ENCODE measurements around the gene KLHL24. TPM values are rescaled to one million over a fixed set of nuclear protein-coding genes. Genes with fewer than 3 reads are reported as not detected.

The KLHL24 gene
- total and polyA plus RNA-seq, 7 donors = 3.3 to 162 (median 77.8) TPM

DNA sequence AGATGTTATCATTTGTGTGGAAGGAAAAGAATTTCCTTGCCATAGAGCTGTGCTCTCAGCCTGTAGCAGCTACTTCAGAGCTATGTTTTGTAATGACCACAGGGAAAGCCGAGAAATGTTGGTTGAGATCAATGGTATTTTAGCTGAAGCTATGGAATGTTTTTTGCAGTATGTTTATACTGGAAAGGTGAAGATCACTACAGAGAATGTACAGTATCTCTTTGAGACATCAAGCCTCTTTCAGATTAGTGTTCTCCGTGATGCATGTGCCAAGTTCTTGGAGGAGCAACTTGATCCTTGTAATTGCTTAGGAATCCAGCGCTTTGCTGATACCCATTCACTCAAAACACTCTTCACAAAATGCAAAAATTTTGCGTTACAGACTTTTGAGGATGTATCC, 15.1 kb downstream of the KLHL24 start:
- Histone ChIP-seq H3K4me3 (no peak overlapping the region), H3K27ac (no peak overlapping the region), H3K36me3 (ENCODE audit: insufficient read depth in 1 of 2, low read depth in 1 of 2) (peaks cover 3 to 82% of the 10 kb centered on the region in 2 donors), H3K27me3 (ENCODE audit: insufficient read depth in 3 of 3, low read length in 2 of 3) (no peaks in the 10 kb centered on the region), H3K4me1 (peaks cover 57% of the 10 kb centered on the region), H3K9me3 (peaks cover 19% of the 10 kb centered on the region)
- intact Hi-C loops (cut with DNase I) = no loop called here
- DNase-seq (no peak), ATAC-seq (peak in 2 of 4 donors; percentile 41 to 59)
- 58 to 73% (median 59%) methylated on average over 4 of the region's 4 CpGs for WGBS, 3 donors
- TF ChIP-seq, protein P1, sequence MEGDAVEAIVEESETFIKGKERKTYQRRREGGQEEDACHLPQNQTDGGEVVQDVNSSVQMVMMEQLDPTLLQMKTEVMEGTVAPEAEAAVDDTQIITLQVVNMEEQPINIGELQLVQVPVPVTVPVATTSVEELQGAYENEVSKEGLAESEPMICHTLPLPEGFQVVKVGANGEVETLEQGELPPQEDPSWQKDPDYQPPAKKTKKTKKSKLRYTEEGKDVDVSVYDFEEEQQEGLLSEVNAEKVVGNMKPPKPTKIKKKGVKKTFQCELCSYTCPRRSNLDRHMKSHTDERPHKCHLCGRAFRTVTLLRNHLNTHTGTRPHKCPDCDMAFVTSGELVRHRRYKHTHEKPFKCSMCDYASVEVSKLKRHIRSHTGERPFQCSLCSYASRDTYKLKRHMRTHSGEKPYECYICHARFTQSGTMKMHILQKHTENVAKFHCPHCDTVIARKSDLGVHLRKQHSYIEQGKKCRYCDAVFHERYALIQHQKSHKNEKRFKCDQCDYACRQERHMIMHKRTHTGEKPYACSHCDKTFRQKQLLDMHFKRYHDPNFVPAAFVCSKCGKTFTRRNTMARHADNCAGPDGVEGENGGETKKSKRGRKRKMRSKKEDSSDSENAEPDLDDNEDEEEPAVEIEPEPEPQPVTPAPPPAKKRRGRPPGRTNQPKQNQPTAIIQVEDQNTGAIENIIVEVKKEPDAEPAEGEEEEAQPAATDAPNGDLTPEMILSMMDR (IDR thresholded peaks at IDR 0.05) = no peak

DNA sequence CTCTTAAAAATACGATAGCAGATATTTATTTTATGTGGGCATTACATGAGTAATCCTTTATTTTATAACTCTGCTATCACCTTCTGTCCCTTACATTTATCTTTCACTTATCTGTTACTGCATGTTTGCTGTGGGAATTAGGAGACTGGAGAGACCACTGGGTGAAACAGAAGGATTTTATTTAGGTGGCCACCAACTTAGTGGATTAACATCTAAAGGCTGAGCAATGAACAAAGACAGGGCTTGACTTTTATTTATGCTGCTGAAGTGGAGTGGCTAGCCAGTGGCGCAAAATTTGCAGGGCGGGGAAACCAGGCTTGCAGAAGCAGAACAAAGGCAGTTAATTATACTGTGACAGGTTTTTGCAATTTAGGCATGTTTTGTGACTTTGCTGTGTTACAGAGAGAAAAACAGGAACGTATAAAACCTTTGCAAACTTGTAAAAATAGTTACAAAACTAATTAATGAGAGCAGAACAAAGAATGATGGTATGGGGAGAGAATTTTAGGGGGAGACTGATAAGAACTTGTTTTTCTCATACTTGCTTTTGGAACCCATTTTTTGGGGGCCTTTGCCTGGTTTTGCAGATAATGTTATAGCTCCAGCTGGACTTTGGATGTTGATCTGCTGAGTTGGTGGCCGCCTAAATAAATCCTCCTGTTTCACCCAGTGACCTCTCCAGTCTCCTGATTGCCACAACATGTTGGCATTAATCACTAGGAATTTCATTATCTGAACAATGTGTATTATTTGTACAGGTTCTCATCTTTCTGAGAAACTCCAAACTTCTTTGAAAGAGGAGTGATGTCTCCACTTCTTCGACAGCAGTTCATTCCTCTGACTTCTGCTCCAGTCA, 18.0 kb downstream of the KLHL24 start:
- peaks cover 60% of the 10 kb centered on the region for H3K4me1 ChIP-seq
- 60 to 91% (median 81%) methylated on average over 6 of the region's 6 CpGs for WGBS, 3 donors
- H3K27ac ChIP-seq = peak overlapping the region; percentile 7
- no peak for DNase-seq
- TF ChIP-seq, protein P1 (IDR thresholded peaks at IDR 0.05) = no peak
- H3K27me3 ChIP-seq (ENCODE audit: insufficient read depth in 3 of 3, low read length in 2 of 3) = no peaks in the 10 kb centered on the region
- intact Hi-C loops (cut with DNase I) = no loop called here
- ATAC-seq = peak in 3 of 4 donors; percentile 21 to 54 (median 32)
- peaks cover 3 to 75% of the 10 kb centered on the region in 2 donors for H3K36me3 ChIP-seq (ENCODE audit: insufficient read depth in 1 of 2, low read depth in 1 of 2)
- H3K9me3 ChIP-seq = peaks cover 19% of the 10 kb centered on the region
- H3K4me3 ChIP-seq = no peak overlapping the region

DNA sequence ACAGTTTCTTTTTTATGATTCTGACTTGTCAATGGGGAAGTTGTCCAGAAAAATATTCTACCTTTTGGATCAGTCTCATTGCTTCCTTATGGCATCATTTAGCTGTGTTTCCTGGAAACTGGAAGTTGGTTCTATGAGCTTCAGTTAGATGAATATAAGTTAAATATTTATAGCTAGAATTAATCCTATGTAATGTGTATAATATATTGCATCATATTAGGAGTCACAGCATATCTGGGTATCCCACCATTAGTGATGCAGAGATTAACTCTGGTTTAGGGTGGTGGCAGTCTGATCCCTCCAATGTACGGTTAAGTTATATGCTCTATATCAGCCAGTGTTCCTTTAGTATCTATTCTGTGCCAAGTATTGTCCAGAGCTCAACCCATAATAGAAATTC, 19.3 kb downstream of the KLHL24 start:
- H3K9me3 ChIP-seq = peaks cover 19% of the 10 kb centered on the region
- H3K4me1 ChIP-seq = peaks cover 56% of the 10 kb centered on the region
- no peak overlapping the region for H3K27ac ChIP-seq
- H3K4me3 ChIP-seq = no peak overlapping the region
- intact Hi-C loops (cut with DNase I) = no loop called here
- 95 to 100% (median 97%) methylated on average over 1 of the region's 1 CpG for WGBS, 3 donors
- ATAC-seq = no peak
- DNase-seq = no peak
- no peaks in the 10 kb centered on the region for H3K27me3 ChIP-seq (ENCODE audit: insufficient read depth in 3 of 3, low read length in 2 of 3)
- TF ChIP-seq, protein P1 (IDR thresholded peaks at IDR 0.05) = no peak
- H3K36me3 ChIP-seq (ENCODE audit: insufficient read depth in 1 of 2, low read depth in 1 of 2) = peaks cover 6 to 78% of the 10 kb centered on the region in 2 donors

DNA sequence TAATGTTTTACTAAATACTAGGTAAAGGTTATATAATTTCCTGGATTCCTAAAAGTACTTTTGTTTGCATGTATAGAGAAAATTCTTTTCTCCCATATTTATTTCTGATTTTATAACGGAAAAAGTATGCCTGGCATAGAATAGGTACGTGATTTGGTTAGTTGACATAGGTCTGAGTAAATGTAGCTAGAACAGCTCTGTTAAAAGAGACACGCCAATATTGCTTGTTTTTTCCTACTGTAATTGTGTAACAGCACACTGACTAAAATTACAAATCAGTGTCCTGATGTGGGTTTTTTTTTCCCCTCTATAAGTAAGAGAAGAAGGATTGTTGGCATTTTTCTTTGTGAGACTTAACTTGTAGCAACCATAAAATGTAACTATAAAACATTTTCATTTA, 26.7 kb downstream of the KLHL24 start:
- no peak overlapping the region for H3K4me3 ChIP-seq
- no peaks in the 10 kb centered on the region for H3K9me3 ChIP-seq
- peaks cover 4 to 75% of the 10 kb centered on the region in 2 donors for H3K36me3 ChIP-seq (ENCODE audit: insufficient read depth in 1 of 2, low read depth in 1 of 2)
- H3K27ac ChIP-seq = peak overlapping the region; percentile 26
- WGBS, 3 donors = 8 to 65% (median 47%) methylated on average over 3 of the region's 3 CpGs
- H3K4me1 ChIP-seq = peaks cover 37% of the 10 kb centered on the region
- no peaks in the 10 kb centered on the region for H3K27me3 ChIP-seq (ENCODE audit: insufficient read depth in 3 of 3, low read length in 2 of 3)
- TF ChIP-seq, protein P1 (IDR thresholded peaks at IDR 0.05) = no peak
- intact Hi-C loops (cut with DNase I) = no loop called here
- DNase-seq = no peak
- peak in 1 of 4 donors; percentile 41 for ATAC-seq
